NCI-H1930 (cell line): ENCODE data around the gene ADAMTS6.

Experiments used
- DNase-seq, 2 experiments: peaks; one replicate each; lab custom pipeline; 2025; lab: John Stamatoyannopoulos, UW

ADAMTS6 gene

GRCh38 chr5:65279603-65280002 is 202.1 kb downstream of the ADAMTS6 start:
- no peak for DNase-seq

GRCh38 chr5:65276178-65276890 is 205.4 kb downstream of the ADAMTS6 start:
- no peak for DNase-seq

- DNase-seq, result no peak
These were observed 209.8 kb downstream of the ADAMTS6 start for GRCh38 chr5:65271906-65272305.

GRCh38 chr5:65268525-65268924 is 213.2 kb downstream of the ADAMTS6 start:
- no peak for DNase-seq

GRCh38 chr5:65264420-65264819 is 217.3 kb downstream of the ADAMTS6 start:
- no peak for DNase-seq

- DNase-seq, result no peak
These were observed 218.4 kb downstream of the ADAMTS6 start for GRCh38 chr5:65263321-65263720.

GRCh38 chr5:65262649-65263059 is 219.1 kb downstream of the ADAMTS6 start:
- DNase-seq, result no peak

GRCh38 chr5:65262096-65262495 is 219.6 kb downstream of the ADAMTS6 start:
- DNase-seq, result no peak

- no peak for DNase-seq
These were observed 220.2 kb downstream of the ADAMTS6 start for GRCh38 chr5:65261499-65261898.

GRCh38 chr5:65255294-65255693 is 226.4 kb downstream of the ADAMTS6 start:
- no peak for DNase-seq

GRCh38 chr5:65252977-65253376 is 228.7 kb downstream of the ADAMTS6 start:
- DNase-seq, result no peak

GRCh38 chr5:65248896-65249295 is 232.8 kb downstream of the ADAMTS6 start:
- no peak for DNase-seq

GRCh38 chr5:65247594-65247993 is 234.1 kb downstream of the ADAMTS6 start:
- no peak for DNase-seq

GRCh38 chr5:65246741-65247140 is 235.0 kb downstream of the ADAMTS6 start:
- no peak for DNase-seq

GRCh38 chr5:65244031-65244430 is 237.7 kb downstream of the ADAMTS6 start:
- DNase-seq, result no peak

GRCh38 chr5:65243161-65243560 is 238.6 kb downstream of the ADAMTS6 start:
- DNase-seq, result peak; percentile 1 to 25

GRCh38 chr5:65229841-65230240 is 251.9 kb downstream of the ADAMTS6 start:
- DNase-seq, result no peak

GRCh38 chr5:65213921-65214525 is 267.7 kb downstream of the ADAMTS6 start:
- DNase-seq, result peak in 1 of 2 experiments; percentile 4

- DNase-seq, result no peak
These were observed 272.4 kb downstream of the ADAMTS6 start for GRCh38 chr5:65209341-65209740.

GRCh38 chr5:65204966-65205365 is 276.8 kb downstream of the ADAMTS6 start:
- no peak for DNase-seq

- no peak for DNase-seq
These were observed 278.0 kb downstream of the ADAMTS6 start for GRCh38 chr5:65203746-65204145.

GRCh38 chr5:65199993-65200675 is 281.6 kb downstream of the ADAMTS6 start:
- no peak for DNase-seq

- DNase-seq, result no peak
These were observed 283.1 kb downstream of the ADAMTS6 start for GRCh38 chr5:65198456-65199120.
